Stimulated activated CD4-positive, alpha-beta T cell treated with anti-CD3 and anti-CD28 coated beads, Interleukin-12 subunit alpha, Interleukin-12 subunit beta, amount 100 ng/mL, for 4 hours (primary cell): ENCODE results near the gene PLXNB1.

Source experiments
- DNase-seq: peaks from one replicate; pipeline ENCODE4 v3.0.0-alpha.2; 2020

The PLXNB1 gene

DNA sequence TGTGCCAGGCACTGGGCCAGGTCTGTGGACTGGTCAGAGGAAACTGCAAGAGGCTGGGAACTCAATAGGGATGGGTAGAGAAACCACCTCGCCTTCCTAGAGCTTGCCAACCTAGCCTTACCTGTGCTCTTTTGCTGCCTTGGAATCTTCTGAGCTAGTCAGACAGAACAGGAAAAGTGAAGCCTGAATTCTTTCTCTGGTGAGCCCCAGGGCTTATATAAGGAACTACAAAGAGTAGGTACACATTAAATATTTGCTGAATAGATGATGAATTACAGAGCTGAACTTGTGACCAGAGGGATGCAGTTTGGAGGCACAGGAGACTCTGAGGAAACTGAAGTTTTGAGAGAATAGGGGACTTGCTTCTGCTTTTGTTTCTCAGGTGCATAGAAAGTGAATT, 73.5 kb downstream of the PLXNB1 start:
- DNase-seq = no peak

DNA sequence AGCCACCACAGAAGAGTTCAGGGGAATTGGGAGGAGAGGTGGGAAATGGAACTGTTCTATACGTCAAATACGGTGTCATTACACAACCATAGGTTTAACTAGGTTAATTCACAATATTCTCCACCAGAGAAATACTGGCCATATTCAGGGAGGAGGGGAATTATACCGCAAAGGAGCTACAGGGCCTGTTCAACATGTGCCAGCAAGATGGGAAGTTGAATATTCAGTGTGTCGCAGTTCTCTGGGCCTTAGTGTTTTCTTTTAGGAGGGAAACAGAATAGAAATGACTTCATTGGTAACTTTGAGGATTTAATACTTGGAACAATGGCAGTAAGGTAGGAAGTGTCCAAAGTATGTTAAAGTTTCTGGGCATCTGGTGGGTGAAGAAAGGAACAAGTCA, 75.9 kb downstream of the PLXNB1 start:
- no peak for DNase-seq
